IPS-20b (cell line): ENCODE measurements around the gene OR10AD1.

Experiments
- H3K27ac ChIP-seq: one replicate; pipeline ENCODE4 v1.5.1; 2013; ENCODE audit warnings: low read length
- H3K27me3 ChIP-seq: 2 replicates; pipeline ENCODE4 v1.6.1; 2013; ENCODE audit warnings: mild to moderate bottlenecking, low read length, inconsistent platforms; ENCODE audit not compliant: insufficient read depth
- H3K36me3 ChIP-seq: 2 replicates; pipeline ENCODE4 v1.6.1; 2013; ENCODE audit warnings: low read depth, mild to moderate bottlenecking, inconsistent platforms, low read length, moderate library complexity; ENCODE audit not compliant: insufficient read depth
- H3K4me1 ChIP-seq: 2 replicates; pipeline ENCODE4 v1.6.1; 2013; ENCODE audit warnings: mild to moderate bottlenecking, control low read depth, inconsistent platforms, low read length, moderate library complexity; ENCODE audit not compliant: insufficient read depth
- H3K4me3 ChIP-seq: 2 replicates; pipeline ENCODE4 v1.5.1; 2013; ENCODE audit warnings: mild to moderate bottlenecking, low read length, inconsistent platforms
- H3K9ac ChIP-seq: 2 replicates; pipeline ENCODE4 v1.6.1; 2013; ENCODE audit warnings: low read depth, mild to moderate bottlenecking, inconsistent platforms, low read length, moderate library complexity
- H3K9me3 ChIP-seq: 2 replicates; pipeline ENCODE4 v1.6.1; 2013; ENCODE audit warnings: mild to moderate bottlenecking, low read depth, low read length, inconsistent platforms; ENCODE audit not compliant: insufficient read depth

Gene OR10AD1

DNA sequence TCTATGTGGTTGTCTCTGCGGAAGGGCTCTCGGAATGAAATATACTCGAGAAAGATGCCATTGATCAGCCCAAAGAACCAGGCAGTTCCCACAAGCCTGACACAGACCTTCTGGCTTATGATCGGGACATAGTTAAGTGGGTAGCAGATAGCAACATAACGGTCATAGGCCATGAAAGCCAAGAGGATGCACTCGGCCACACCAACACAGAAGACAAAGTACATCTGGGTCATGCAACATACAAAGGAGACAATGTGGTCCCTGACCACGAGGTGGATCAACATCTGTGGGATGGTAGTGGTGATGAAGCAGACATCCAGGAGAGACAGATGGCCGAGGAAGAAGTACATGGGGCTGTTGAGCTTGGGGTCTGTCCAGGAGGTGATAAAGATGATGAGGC is 326 bp downstream of the OR10AD1 start:
- peaks cover 70% of the 10 kb centered on the region for H3K27me3 ChIP-seq
- H3K4me1 ChIP-seq = no peaks in the 10 kb centered on the region
- H3K36me3 ChIP-seq = no peaks in the 10 kb centered on the region
- no peak overlapping the region for H3K9ac ChIP-seq
- H3K27ac ChIP-seq = no peak overlapping the region
- H3K4me3 ChIP-seq = no peak overlapping the region
- peaks cover 28% of the 10 kb centered on the region for H3K9me3 ChIP-seq

DNA sequence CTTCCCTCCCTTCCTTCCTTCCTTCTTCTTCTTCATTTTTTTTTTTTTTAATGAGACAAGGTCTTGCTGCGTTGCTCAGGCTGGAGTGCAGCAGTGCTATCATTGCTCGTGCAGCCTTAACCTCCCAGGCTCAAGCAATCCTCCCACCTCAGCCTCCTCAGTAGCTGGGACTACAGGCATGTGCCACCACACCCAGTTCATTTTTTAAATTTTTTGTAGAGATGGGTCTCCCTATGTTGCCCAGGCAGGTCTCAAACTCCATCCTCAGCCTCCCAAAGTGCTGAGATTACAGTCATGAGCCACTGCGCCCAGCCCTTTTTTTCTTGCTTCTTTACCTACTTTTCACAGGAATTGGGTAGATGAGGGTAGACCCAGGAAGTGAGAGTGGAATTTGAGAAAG is 1.6 kb downstream of the OR10AD1 start:
- Histone ChIP-seq H3K27me3 (peaks cover 79% of the 10 kb centered on the region), H3K9ac (no peak overlapping the region), H3K36me3 (no peaks in the 10 kb centered on the region), H3K4me3 (no peak overlapping the region), H3K4me1 (peaks cover 4% of the 10 kb centered on the region), H3K9me3 (peaks cover 21% of the 10 kb centered on the region), H3K27ac (no peak overlapping the region)

DNA sequence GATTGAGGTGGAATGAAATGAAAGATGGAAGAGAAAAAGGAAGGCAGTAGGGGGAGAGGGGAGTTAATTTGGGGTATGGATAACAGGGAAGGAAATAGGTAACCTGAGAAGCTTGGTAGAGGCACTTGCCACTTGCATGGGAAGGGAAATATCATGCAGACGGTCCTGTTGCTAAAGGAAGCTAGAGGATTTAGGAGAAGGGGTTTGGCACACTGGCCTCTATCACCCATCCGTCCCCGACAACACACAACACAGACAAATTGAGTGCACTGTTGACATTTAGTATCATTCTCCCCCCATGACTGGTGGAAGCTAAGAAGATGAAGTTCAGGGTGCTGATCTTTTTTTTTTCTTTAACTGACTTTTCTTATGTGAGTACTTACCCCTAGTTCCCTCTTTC is 2.0 kb downstream of the OR10AD1 start:
- Histone ChIP-seq H3K27ac (no peak overlapping the region), H3K36me3 (no peaks in the 10 kb centered on the region), H3K4me3 (no peak overlapping the region), H3K27me3 (peaks cover 81% of the 10 kb centered on the region), H3K9ac (no peak overlapping the region), H3K9me3 (peaks cover 17% of the 10 kb centered on the region; the same call in 1 of the 2 replicates), H3K4me1 (peaks cover 4% of the 10 kb centered on the region)

DNA sequence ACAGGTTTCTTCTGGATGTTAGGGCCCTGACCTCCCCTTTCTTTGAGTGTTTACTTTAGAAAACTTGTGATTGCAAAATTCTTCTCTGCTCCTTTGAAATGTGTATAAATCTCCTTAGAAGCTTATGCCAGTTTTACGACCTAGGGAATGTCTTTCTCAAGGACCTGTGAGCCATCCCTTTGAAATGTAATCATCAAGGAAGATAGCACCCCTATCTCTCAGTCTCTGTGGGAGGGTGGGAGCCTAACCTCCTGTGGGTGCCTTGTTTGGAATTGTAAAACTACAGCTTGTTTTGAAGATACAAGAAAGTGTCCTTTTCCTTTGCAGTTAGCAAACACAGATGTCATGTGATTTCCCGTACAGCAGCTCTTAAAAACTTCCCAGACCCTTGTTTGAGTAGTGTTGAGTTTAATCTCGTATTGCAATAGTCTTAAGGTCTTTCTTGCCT is 3.3 kb downstream of the OR10AD1 start:
- H3K9ac ChIP-seq = no peak overlapping the region
- peaks cover 4% of the 10 kb centered on the region for H3K4me1 ChIP-seq
- H3K27me3 ChIP-seq = peaks cover 90% of the 10 kb centered on the region
- H3K36me3 ChIP-seq = no peaks in the 10 kb centered on the region
- no peak overlapping the region for H3K27ac ChIP-seq
- peaks cover 4% of the 10 kb centered on the region; the same call in 1 of the 2 replicates for H3K9me3 ChIP-seq
- H3K4me3 ChIP-seq = no peak overlapping the region

DNA sequence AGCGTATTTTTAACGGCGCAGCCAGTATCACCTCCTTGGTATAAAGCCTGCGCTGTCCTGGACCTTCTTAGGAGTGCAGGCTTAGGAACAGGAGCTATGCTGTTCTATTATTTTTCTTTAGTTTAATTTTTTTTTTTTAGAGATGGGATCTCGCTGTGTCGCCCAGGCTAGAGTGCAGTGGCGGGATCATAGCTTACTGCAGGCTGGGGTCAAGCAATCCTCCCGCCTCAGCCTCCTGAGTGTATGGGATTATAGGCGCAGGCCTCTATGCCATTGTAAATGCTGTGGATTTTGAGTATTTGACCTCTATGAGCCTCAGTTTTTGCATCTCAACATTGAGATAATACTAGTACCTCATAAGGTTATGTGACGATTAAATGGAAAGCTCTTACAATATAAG is 4.1 kb downstream of the OR10AD1 start:
- Histone ChIP-seq H3K27ac (no peak overlapping the region), H3K9ac (peak overlapping the region; percentile 90; the same call in 1 of the 2 replicates), H3K9me3 (no peaks in the 10 kb centered on the region), H3K4me3 (peak overlapping the region; percentile 87), H3K36me3 (no peaks in the 10 kb centered on the region), H3K4me1 (peaks cover 4% of the 10 kb centered on the region), H3K27me3 (peaks cover 90% of the 10 kb centered on the region)

DNA sequence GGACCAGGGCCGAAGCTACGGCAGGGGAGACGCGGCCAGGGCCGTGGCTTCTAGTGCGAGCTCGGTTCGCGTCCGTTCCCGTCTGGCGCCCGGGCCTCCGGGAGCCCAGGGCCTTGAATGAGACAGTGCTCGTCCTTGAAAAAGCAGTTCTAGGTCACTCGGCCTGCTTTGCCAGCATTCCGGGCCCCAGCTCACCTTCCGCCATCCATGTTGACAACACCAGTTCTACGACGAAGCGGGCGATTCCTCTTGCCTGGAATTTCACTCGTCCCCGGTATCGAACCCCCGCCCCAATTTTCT is 4.5 kb downstream of the OR10AD1 start:
- Histone ChIP-seq H3K9me3 (no peaks in the 10 kb centered on the region), H3K27me3 (peaks cover 90% of the 10 kb centered on the region), H3K4me3 (peak overlapping the region; percentile 87), H3K4me1 (peaks cover 4% of the 10 kb centered on the region), H3K9ac (peak overlapping the region; percentile 90; the same call in 1 of the 2 replicates), H3K36me3 (no peaks in the 10 kb centered on the region), H3K27ac (peak overlapping the region; percentile 57)

DNA sequence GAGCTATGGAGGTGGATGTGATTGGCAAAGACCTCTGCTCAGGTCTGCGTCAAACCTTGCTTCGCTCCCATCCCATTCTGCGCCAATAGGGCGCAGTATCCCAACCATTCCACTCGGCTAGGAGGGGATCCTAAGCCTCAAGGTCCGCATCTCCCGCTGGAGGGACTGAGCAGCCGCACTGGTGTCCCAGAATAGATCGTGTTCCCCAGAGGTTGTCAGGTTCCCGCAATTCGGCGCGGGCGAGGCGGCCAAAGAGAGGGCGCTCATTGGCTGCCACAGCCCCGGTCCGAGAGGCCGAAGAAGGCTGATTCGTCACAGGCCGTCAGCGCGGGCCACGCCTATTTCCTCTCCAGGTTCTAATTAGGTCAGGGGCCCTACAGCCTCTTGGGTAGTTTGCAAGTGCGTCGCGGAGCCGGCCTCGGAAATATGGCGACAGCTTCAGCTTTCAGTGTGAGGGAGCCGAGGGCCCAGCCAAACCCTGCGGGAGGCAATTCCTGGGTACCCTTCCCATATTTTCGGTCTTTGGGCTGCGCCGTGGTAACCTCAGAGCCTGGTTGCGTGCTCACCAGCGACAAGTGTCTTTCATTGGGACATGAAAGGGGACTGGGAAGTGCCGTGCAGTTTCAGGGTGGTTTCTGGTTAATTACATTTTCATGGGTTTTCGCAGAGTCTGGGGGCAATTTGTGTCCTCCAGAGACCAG is 5.0 kb downstream of the OR10AD1 start:
- Histone ChIP-seq H3K27me3 (peaks cover 90% of the 10 kb centered on the region), H3K9me3 (no peaks in the 10 kb centered on the region), H3K36me3 (no peaks in the 10 kb centered on the region), H3K27ac (peak overlapping the region; percentile 57), H3K9ac (peak overlapping the region; percentile 90), H3K4me1 (peaks cover 4% of the 10 kb centered on the region), H3K4me3 (peak overlapping the region; percentile 87)

DNA sequence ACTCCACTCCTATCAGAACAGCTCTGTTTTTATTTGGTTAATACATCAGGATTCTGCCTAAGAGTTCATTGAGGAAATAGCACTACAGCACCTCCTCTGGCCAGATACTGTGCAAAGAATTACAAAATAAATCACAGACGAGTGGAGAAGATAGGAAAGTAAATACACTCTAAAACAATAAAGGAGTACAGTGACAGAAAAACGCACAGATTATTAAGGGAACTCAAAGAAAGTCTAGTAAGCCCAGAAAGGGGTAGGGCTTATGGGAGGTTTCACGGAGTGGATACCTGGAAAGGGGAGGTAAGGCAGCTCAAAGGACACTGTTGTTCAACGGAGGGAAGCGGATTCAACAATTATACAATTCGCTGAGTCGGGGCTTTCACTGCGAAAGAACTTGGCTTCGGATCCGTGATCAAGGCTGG is 5.5 kb downstream of the OR10AD1 start:
- peak overlapping the region; percentile 78; the same call in 1 of the 2 replicates for H3K9ac ChIP-seq
- no peaks in the 10 kb centered on the region for H3K36me3 ChIP-seq
- peak overlapping the region; percentile 87 for H3K4me3 ChIP-seq
- H3K27me3 ChIP-seq = peaks cover 90% of the 10 kb centered on the region
- no peaks in the 10 kb centered on the region for H3K9me3 ChIP-seq
- peaks cover 4% of the 10 kb centered on the region for H3K4me1 ChIP-seq
- no peak overlapping the region for H3K27ac ChIP-seq

DNA sequence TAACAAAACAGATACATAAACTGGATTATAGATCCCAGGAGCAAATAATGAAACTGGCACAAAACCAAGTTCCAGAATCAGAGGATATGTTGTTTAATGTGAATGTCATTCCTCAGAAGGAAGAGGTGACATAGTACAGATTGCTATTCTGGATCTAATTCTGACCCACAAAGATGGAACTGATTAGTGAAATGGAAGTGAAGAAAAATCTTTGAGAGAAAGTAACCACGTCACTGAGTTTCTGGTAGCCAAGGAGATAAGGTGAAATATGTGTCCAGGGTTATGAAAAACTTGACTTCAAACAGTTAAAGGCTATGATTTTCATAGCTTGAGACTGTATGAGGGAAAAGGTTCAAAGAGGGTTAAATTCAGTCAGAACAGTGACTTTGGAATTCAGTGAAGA is 8.3 kb downstream of the OR10AD1 start:
- H3K27me3 ChIP-seq = peaks cover 84% of the 10 kb centered on the region
- no peak overlapping the region for H3K27ac ChIP-seq
- H3K9me3 ChIP-seq = no peaks in the 10 kb centered on the region
- H3K4me3 ChIP-seq = no peak overlapping the region
- peaks cover 4% of the 10 kb centered on the region for H3K4me1 ChIP-seq
- no peak overlapping the region for H3K9ac ChIP-seq
- no peaks in the 10 kb centered on the region for H3K36me3 ChIP-seq

DNA sequence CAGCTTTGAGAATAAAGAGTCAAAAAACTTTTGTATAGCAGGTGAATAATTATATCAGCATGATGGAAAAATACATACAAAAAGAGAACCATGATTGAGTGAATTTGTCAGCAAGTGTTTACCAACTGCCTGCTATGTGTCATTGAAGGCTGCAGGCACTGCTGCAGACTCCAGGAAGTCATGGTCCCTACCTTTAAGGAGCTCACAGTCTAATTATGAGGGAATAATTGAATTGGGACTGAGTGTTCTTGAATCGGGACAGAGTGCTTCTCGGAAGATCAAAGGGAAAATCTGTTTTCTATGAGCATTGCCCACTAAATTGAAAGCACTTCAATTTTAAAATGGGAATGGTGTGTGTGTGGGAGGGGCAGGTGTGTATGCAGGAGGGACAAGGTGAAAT is 9.5 kb downstream of the OR10AD1 start:
- peaks cover 79% of the 10 kb centered on the region for H3K27me3 ChIP-seq
- peaks cover 4% of the 10 kb centered on the region for H3K4me1 ChIP-seq
- no peaks in the 10 kb centered on the region for H3K9me3 ChIP-seq
- H3K4me3 ChIP-seq = no peak overlapping the region
- H3K36me3 ChIP-seq = no peaks in the 10 kb centered on the region
- no peak overlapping the region for H3K9ac ChIP-seq
- no peak overlapping the region for H3K27ac ChIP-seq

DNA sequence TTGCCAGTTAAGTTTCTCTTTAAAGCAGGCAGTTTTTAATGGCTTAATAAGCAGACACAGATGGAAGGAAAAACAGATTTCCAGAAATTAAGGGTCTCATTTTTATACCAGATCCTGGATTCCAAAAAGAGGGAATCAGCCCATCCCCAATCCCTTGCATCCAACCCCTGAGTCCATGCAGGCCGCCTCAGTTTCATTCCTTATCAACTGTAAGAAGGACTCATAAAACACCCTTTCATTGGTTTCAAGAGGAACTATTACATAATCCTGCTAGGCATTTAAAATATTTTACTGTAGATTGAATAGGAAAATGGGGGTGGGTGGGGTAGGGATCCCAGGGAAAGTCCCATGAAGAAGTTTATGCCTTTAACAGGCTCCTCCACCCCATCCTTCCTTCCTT is 10.2 kb downstream of the OR10AD1 start:
- Histone ChIP-seq H3K9ac (no peak overlapping the region), H3K4me3 (no peak overlapping the region), H3K27ac (no peak overlapping the region), H3K4me1 (peaks cover 4% of the 10 kb centered on the region), H3K36me3 (no peaks in the 10 kb centered on the region), H3K27me3 (peaks cover 83% of the 10 kb centered on the region), H3K9me3 (no peaks in the 10 kb centered on the region)

DNA sequence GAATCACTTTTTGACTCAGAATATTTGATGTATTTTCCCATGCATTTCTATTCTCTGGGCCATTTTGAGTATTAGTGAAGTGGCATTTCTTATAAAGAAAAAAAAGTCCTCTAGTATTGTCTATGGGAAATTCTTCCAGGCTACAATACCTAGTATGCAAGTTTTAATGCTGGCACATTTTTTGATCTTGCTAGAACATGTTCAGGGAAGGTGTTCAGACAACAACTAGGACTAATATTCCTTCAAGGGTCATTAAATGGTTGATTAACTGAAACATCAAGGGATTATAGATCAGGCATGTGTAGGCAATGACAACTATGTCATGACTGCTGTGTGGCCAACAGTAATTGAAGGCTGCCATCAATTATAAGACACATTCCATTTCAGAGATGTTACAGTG is 12.0 kb downstream of the OR10AD1 start:
- no peaks in the 10 kb centered on the region for H3K9me3 ChIP-seq
- no peaks in the 10 kb centered on the region for H3K36me3 ChIP-seq
- H3K9ac ChIP-seq = no peak overlapping the region
- no peak overlapping the region for H3K27ac ChIP-seq
- no peaks in the 10 kb centered on the region for H3K4me1 ChIP-seq
- H3K27me3 ChIP-seq = peaks cover 87% of the 10 kb centered on the region
- no peak overlapping the region for H3K4me3 ChIP-seq
